Cardiac fibroblast (primary cell): ENCODE data around the gene NUDT16L1.

Source experiments
- DNase-seq, 2 donors: peaks; one replicate each; pipeline versions ENCODE4 v3.0.0 to v3.0.0-alpha.2; 2010; ENCODE audit warnings: low read depth in 2 of 2
- H3K4me3 ChIP-seq, 2 donors: replicated peaks in 1 of 2; 1 replicate in 1 of 2; 2 replicates in 1 of 2; pipeline ENCODE4 v1.5.1; 2011; ENCODE audit warnings: low read depth in 2 of 2, low read length in 2 of 2, mild to moderate bottlenecking in 2 of 2, moderate library complexity in 1 of 2
- CTCF ChIP-seq: IDR thresholded peaks from one replicate; pipeline ENCODE4 v1.5.1; 2011; ENCODE audit warnings: low read depth, mild to moderate bottlenecking, low read length, inconsistent platforms

Gene NUDT16L1

GRCh38 chr16:4696172-4696904, 3.0 kb downstream of the NUDT16L1 start:
- DNase-seq: peak in 1 of 2 donors; percentile 51
- no peak overlapping the region for H3K4me3 ChIP-seq
- TF ChIP-seq CTCF: no peak

GRCh38 chr16:4696905-4697847, 3.8 kb downstream of the NUDT16L1 start:
- H3K4me3 ChIP-seq: no peak overlapping the region
- no peak for DNase-seq
- no peak for TF ChIP-seq CTCF

- TF ChIP-seq CTCF: no peak
- DNase-seq: no peak
- H3K4me3 ChIP-seq: no peak overlapping the region
Observed at GRCh38 chr16:4697848-4698291, 4.5 kb downstream of the NUDT16L1 start.

- DNase-seq: no peak
- TF ChIP-seq CTCF: no peak
- H3K4me3 ChIP-seq: no peak overlapping the region
Observed at GRCh38 chr16:4698321-4699045, 5.1 kb downstream of the NUDT16L1 start.

- no peak overlapping the region for H3K4me3 ChIP-seq
Observed at GRCh38 chr16:4699046-4699556, 5.7 kb downstream of the NUDT16L1 start.

More at GRCh38 chr16:4699046-4699556, 5.7 kb downstream of the NUDT16L1 start:
- no peak for TF ChIP-seq CTCF
- no peak for DNase-seq
